H1 (cell line): ENCODE results near the gene ERVV-1. TPM values are rescaled to one million over a fixed set of nuclear protein-coding genes. Genes with fewer than 3 reads are reported as not detected.
"Not testable (repeated sequence)": the region's sequence is repeated elsewhere in the genome, so short reads cannot be mapped to it uniquely, and the experiment has no call there.

Source experiments
- CTCF ChIA-PET: fragments of 300-600 bp; sonication (Branson Sonifier 250); formaldehyde crosslinking; loops from one replicate; lab custom pipeline; 2021; ENCODE audit not compliant: partially characterized antibody; lab: Charles Lee
- POLR2A ChIA-PET: fragments of 300-600 bp; sonication (Branson Sonifier 250); formaldehyde crosslinking; loops from one replicate; lab custom pipeline; 2021; ENCODE audit warnings: inconsistent platforms; ENCODE audit not compliant: partially characterized antibody; lab: Charles Lee
- DNase-seq, 2 experiments: peaks; one replicate each; pipeline versions ENCODE4 v3.0.0 to v3.0.0-alpha.2; 2010 to 2022; ENCODE audit warnings: low spot score in 2 of 2, low read depth in 1 of 2, mixed read lengths in 1 of 2
- FAIRE-seq: peaks from 2 replicates; lab custom pipeline; 2011; peaks lifted over from hg19 to GRCh38; lab: Jason Lieb, UNC
- H2AFZ ChIP-seq: 2 replicates; pipeline ENCODE4 v1.8.1; 2012; ENCODE audit warnings: low read length, inconsistent platforms
- H2AK5ac ChIP-seq: 2 replicates; pipeline ENCODE4 v1.6.1; 2013; ENCODE audit warnings: low read depth, low read length
- H2BK120ac ChIP-seq: replicated peaks from 2 replicates; pipeline ENCODE3; 2013; ENCODE audit warnings: low read depth, low read length, inconsistent platforms
- H2BK12ac ChIP-seq: 2 replicates; pipeline ENCODE4 v1.6.1; 2013; ENCODE audit warnings: low read depth, low read length
- H2BK15ac ChIP-seq: 2 replicates; pipeline ENCODE4 v1.6.1; 2013; ENCODE audit warnings: low read length
- H2BK20ac ChIP-seq: 2 replicates; pipeline ENCODE4 v1.6.1; 2013; ENCODE audit warnings: low read length
- H2BK5ac ChIP-seq: 2 replicates; pipeline ENCODE4 v1.6.1; 2013; ENCODE audit warnings: low read depth, low read length
- H3K14ac ChIP-seq: 2 replicates; pipeline ENCODE4 v1.6.1; 2013; ENCODE audit warnings: inconsistent platforms; ENCODE audit not compliant: insufficient read length
- H3K18ac ChIP-seq: 2 replicates; pipeline ENCODE4 v1.6.1; 2013; ENCODE audit warnings: low read length; ENCODE audit errors: extremely low read depth
- H3K23ac ChIP-seq: 2 replicates; pipeline ENCODE4 v1.6.1; 2013; ENCODE audit warnings: inconsistent platforms; ENCODE audit not compliant: insufficient read length
- H3K23me2 ChIP-seq: 2 replicates; pipeline ENCODE4 v1.6.1; 2013; ENCODE audit warnings: low read depth, low read length
- H3K27ac ChIP-seq: 2 replicates; pipeline ENCODE4 v1.6.1; 2011; ENCODE audit warnings: low read depth, low read length, inconsistent platforms
- H3K27me3 ChIP-seq, 4 experiments: replicated peaks in 1 of 4; 1 replicate in 1 of 4; 2 replicates in 3 of 4; pipeline versions ENCODE4 v1.6.1 to v1.8.1; 2011 to 2013; ENCODE audit warnings: low read length in 3 of 4, mild to moderate bottlenecking in 3 of 4, inconsistent platforms in 2 of 4, mixed read lengths in 2 of 4, moderate library complexity in 1 of 4; ENCODE audit not compliant: control insufficient read depth in 3 of 4, insufficient read depth in 3 of 4; ENCODE audit errors: extremely low read depth in 1 of 4
- H3K36me3 ChIP-seq, 4 experiments: 2 replicates each; pipeline versions ENCODE4 v1.6.1 to v1.8.1; 2011 to 2013; ENCODE audit warnings: mild to moderate bottlenecking in 4 of 4, low read length in 3 of 4, moderate library complexity in 2 of 4, control low read depth in 1 of 4, inconsistent platforms in 1 of 4; ENCODE audit not compliant: insufficient read depth in 4 of 4, control insufficient read depth in 2 of 4
- H3K4ac ChIP-seq: replicated peaks from 2 replicates; pipeline ENCODE3; 2013; ENCODE audit warnings: low read length, low read depth, mixed read lengths, inconsistent platforms; ENCODE audit not compliant: insufficient read length
- H3K4me1 ChIP-seq, 4 experiments: replicated peaks in 1 of 4; 1 replicate in 1 of 4; 2 replicates in 3 of 4; pipeline versions ENCODE4 v1.6.1 to v1.8.1; 2011 to 2013; ENCODE audit warnings: low read length in 3 of 4, inconsistent platforms in 2 of 4, mixed read lengths in 1 of 4; ENCODE audit not compliant: insufficient read depth in 4 of 4, control insufficient read depth in 3 of 4
- H3K4me2 ChIP-seq, 2 experiments: 2 replicates each; pipeline versions ENCODE4 v1.6.1 to v1.8.1; 2011 to 2013; ENCODE audit warnings: low read depth in 2 of 2, low read length in 2 of 2, control low read depth in 1 of 2, inconsistent platforms in 1 of 2, mild to moderate bottlenecking in 1 of 2; ENCODE audit not compliant: insufficient read depth in 1 of 2
- H3K4me3 ChIP-seq, 4 experiments: fragments of 200-600, 300-600 bp in 1 of 4; sonication (generic), shearing (Covaris generic), sonication (Bioruptor Twin) in 1 of 4; 2 replicates each; pipeline versions ENCODE4 v1.5.1 to v1.8.1; 2011 to 2016; ENCODE audit warnings: low read length in 4 of 4, low read depth in 3 of 4, control low read depth in 2 of 4, inconsistent platforms in 2 of 4, mild to moderate bottlenecking in 2 of 4, mixed read lengths in 1 of 4, moderate library complexity in 1 of 4; ENCODE audit not compliant: insufficient read depth in 2 of 4; ENCODE audit errors: extremely low read depth in 1 of 4
- H3K56ac ChIP-seq: replicated peaks from 2 replicates; pipeline ENCODE3; 2013; ENCODE audit warnings: low read depth, mild to moderate bottlenecking, mixed read lengths, low read length, inconsistent platforms; ENCODE audit not compliant: insufficient read length
- H3K79me1 ChIP-seq: 2 replicates; pipeline ENCODE4 v1.6.1; 2013; ENCODE audit warnings: low read depth, low read length, control low read depth
- H3K79me2 ChIP-seq, 2 experiments: 2 replicates each; pipeline versions ENCODE4 v1.6.1 to v1.8.1; 2012 to 2013; ENCODE audit warnings: low read length in 2 of 2, mild to moderate bottlenecking in 2 of 2, inconsistent platforms in 1 of 2; ENCODE audit not compliant: insufficient read depth in 2 of 2, control insufficient read depth in 1 of 2
- H3K9ac ChIP-seq, 4 experiments: replicated peaks in 1 of 4; 1 replicate in 1 of 4; 2 replicates in 3 of 4; pipeline versions ENCODE4 v1.6.1 to v1.8.1; 2011 to 2013; ENCODE audit warnings: low read depth in 3 of 4, low read length in 3 of 4, control low read depth in 2 of 4, mild to moderate bottlenecking in 2 of 4, moderate library complexity in 2 of 4, inconsistent platforms in 1 of 4; ENCODE audit errors: extremely low read depth in 1 of 4
- H3K9me3 ChIP-seq, 2 experiments: 2 replicates each; pipeline versions ENCODE4 v1.6.1 to v1.8.1; 2012 to 2013; ENCODE audit warnings: mild to moderate bottlenecking in 2 of 2, moderate library complexity in 2 of 2, control low read depth in 1 of 2, inconsistent platforms in 1 of 2, low read depth in 1 of 2, low read length in 1 of 2, mixed read lengths in 1 of 2; ENCODE audit not compliant: insufficient read depth in 2 of 2
- H4K20me1 ChIP-seq, 2 experiments: replicated peaks in 1 of 2; 2 replicates each; pipeline versions ENCODE3 to v1.8.1; 2011 to 2013; ENCODE audit warnings: inconsistent platforms in 2 of 2, low read length in 2 of 2, mild to moderate bottlenecking in 1 of 2; ENCODE audit not compliant: insufficient read depth in 2 of 2, control insufficient read depth in 1 of 2
- H4K5ac ChIP-seq: 2 replicates; pipeline ENCODE4 v1.6.1; 2013; ENCODE audit warnings: low read length, low read depth, mixed read lengths, inconsistent platforms; ENCODE audit not compliant: insufficient read length
- H4K8ac ChIP-seq: 2 replicates; pipeline ENCODE4 v1.8.0; 2013; ENCODE audit warnings: mild to moderate bottlenecking, moderate library complexity, low read length, inconsistent platforms; ENCODE audit not compliant: insufficient read depth; ENCODE audit errors: extremely low read depth
- H4K91ac ChIP-seq: replicated peaks from 2 replicates; pipeline ENCODE3; 2013; ENCODE audit warnings: low read length, mixed read lengths, inconsistent platforms; ENCODE audit not compliant: insufficient read length
- WGBS, 2 experiments: shearing (Covaris generic) in 1 of 2; methylation state at CpG; one replicate each; pipeline versions ENCODE4 v1.1.6 to v1.1.7; 2013 to 2015; ENCODE audit warnings: low lambda C conversion rate in 2 of 2, mixed read lengths in 2 of 2, inconsistent platforms in 1 of 2, low coverage in 1 of 2, missing lambda C conversion rate in 1 of 2; ENCODE audit not compliant: insufficient replicate concordance in 2 of 2, insufficient coverage in 1 of 2, insufficient read length in 1 of 2; ENCODE audit errors: extremely low coverage in 1 of 2, missing lambda C conversion rate in 1 of 2; 5-methylcytosine and 5-hydroxymethylcytosine counted together
- polyA plus RNA-seq, 7 experiments: library from polyadenylated mRNA; depleted of rRNA in 3 of 7; stranded (reverse) in 5 of 7; unstranded in 2 of 7; fragments of >200 nt in 5 of 7; fragments of 200-250 nt in 2 of 7; gene quantifications; 1 replicate in 5 of 7; 2 replicates in 1 of 7; 4 replicates in 1 of 7; pipeline versions ENCODE4 v1.2.1 to v1.2.3, GENCODE V29; 2011 to 2013; ENCODE audit warnings: missing spikeins in 2 of 7, mixed read lengths in 2 of 7
- total RNA-seq: library from RNA; stranded (reverse); fragmentation: NEBNext Ultra II Directional; extraction: Animal tissue kit (Norgen Biotek cat#: 25700); gene quantifications from 2 replicates; pipeline ENCODE4 v1.2.1, GENCODE V29; 2021

The ERVV-1 gene
- total and polyA plus RNA-seq, 2 of the 8 experiments (the other 6 are each of a cell fraction or from before 2014, with no cell fraction given): not detected

DNA sequence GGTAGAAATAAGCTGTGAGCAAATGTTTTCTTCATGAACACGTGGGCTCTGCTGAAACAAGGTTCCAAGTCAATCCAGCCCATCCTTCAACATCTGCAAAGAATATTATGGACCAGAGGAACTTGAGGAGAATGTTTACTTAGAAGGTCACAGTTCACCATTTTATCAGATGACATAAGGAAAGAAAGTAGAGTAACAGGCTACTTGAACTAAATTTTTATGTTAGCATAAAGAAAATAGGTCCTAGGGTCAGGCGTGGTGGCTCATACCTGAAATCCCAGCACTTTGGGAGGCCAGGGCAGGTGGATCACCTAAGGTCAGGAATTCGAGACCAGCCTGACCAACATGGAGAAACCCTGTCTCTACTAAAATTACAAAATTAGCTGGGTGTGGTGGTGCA, 30.6 kb upstream of the ERVV-1 start:
- H3K4ac ChIP-seq: not testable (repeated sequence)

More for the DNA sequence above, 30.6 kb upstream of the ERVV-1 start:
- H3K9me3 ChIP-seq, H3K23me2 ChIP-seq, H3K14ac ChIP-seq, POLR2A ChIA-PET, H2BK5ac ChIP-seq, H2BK120ac ChIP-seq, H3K18ac ChIP-seq, H2AFZ ChIP-seq, H3K9ac ChIP-seq, H2BK20ac ChIP-seq, H4K8ac ChIP-seq, FAIRE-seq, H3K4me3 ChIP-seq, H3K56ac ChIP-seq, DNase-seq, H2BK12ac ChIP-seq, H3K23ac ChIP-seq, H3K4me2 ChIP-seq, H3K27ac ChIP-seq, H3K36me3 ChIP-seq, H4K5ac ChIP-seq, H4K20me1 ChIP-seq, H4K91ac ChIP-seq, H2AK5ac ChIP-seq, H3K79me1 ChIP-seq, H3K4me1 ChIP-seq, H2BK15ac ChIP-seq, H3K27me3 ChIP-seq, H3K79me2 ChIP-seq: not testable (repeated sequence)
- 79% methylated on average over 3 of the region's 3 CpGs; no CpG with 5 or more reads in 1 of the 2 experiments for WGBS, 2 experiments
- CTCF ChIA-PET: interaction anchor here (1.7 to 2.7 kb wide), 2 partner anchors 11 to 24 kb away, joined by 5 to 11 read pairs; no protein-coding TSS in a partner anchor
